ENCODE data around the gene MAD2L1BP.
A peak's percentile ranks its signal among the peaks of the same experiment; 100 is the strongest.

MAD2L1BP gene

DNA sequence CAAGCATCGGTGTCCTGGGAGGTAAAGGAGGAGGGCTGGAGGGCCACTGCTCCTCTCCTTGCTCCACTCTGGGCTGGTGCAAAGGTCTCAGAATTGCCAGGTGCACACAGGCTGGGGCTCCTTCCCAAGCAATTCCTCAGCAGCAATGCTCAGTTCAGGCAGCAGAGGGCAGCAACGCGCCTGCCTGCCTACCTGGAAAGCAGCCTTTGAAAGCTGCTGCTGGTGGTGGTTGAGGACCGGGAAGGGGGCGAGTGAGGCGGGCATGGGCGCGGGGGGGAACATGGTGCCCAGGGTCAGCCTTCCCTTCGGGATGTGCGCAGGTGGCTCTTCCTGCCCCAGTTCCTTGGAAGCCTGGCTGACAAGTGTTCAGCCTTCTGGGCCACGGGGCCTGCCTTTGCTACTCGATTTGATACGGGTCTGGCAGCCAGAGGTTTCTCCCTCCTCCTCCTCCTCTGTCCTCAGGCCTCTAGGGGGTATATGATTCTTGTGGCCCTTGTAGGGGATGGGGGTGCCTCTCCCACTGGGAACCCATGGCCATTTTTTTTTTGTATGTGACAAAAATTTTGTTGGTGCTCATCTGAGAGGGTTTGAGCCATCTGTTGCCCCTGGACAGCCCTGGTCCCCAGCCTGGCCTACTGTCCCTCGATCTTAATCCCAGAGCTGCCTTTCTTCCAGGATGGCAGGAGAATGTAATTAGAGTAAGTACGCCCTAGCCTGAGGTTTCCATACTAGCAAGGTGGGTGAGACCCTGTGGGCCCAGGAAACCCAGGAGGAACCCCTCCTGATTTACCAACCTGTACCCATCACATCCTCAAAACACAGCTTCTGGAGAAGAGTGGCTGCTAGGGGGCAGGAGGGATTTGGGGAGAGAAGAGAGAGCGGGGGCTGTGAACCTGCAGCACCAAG lies 31.9 kb downstream of the MAD2L1BP start:
- H3K4me3 ChIP-seq (replicated peaks; ENCODE audit: low read depth, low read length), result no peak overlapping the region
- TF ChIP-seq, protein P1, sequence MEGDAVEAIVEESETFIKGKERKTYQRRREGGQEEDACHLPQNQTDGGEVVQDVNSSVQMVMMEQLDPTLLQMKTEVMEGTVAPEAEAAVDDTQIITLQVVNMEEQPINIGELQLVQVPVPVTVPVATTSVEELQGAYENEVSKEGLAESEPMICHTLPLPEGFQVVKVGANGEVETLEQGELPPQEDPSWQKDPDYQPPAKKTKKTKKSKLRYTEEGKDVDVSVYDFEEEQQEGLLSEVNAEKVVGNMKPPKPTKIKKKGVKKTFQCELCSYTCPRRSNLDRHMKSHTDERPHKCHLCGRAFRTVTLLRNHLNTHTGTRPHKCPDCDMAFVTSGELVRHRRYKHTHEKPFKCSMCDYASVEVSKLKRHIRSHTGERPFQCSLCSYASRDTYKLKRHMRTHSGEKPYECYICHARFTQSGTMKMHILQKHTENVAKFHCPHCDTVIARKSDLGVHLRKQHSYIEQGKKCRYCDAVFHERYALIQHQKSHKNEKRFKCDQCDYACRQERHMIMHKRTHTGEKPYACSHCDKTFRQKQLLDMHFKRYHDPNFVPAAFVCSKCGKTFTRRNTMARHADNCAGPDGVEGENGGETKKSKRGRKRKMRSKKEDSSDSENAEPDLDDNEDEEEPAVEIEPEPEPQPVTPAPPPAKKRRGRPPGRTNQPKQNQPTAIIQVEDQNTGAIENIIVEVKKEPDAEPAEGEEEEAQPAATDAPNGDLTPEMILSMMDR (IDR thresholded peaks at IDR 0.05; ENCODE audit: low read depth, low read length, missing control alignments), result peak; percentile 95
- DNase-seq (ENCODE audit: extremely low read depth, low read depth), result peak; percentile 27

DNA sequence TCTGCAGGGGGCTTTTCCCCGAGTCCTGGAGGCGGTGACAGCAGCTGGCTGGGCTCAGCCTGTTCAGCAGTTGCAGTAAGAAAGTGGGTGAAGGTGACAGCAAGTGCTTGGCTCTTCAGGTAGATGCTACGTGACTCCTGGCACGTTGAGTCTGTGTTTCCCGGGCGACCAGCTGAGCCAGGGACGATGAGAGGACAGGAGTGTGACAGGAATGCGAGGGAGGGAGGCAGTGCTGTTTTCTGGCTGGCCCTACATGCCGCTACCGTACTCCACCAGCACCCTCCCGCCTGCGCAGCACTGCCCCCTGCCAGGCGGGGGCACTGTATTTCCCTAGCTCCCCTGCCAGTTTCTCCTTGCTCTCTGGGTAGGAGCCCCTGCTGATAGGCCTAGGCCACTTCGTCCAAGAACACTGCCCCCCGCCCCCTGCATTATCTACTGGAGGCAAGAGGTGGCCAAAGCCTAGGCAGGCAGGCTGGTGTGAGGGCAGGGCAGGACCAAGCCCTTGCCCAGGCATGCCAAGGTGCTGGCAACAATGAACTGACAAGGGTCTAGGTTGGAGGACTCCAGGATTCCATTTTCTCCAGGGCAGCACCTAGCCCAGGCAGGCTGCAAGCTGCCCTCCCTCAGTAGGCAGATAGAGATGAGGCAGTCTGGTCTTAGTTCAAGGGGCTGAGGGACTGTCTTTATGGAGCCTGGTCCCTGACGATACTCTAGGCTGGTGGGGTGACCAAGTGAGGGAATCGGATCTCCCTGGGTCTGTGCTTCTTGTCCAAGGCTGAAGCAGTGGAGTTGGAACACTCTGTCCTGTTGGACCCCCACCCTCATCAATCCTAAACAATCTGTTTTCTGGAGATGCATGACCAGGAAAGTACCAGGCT lies 32.8 kb downstream of the MAD2L1BP start:
- DNase-seq (ENCODE audit: extremely low read depth, low read depth), result peak; percentile 24
- no peak overlapping the region for H3K4me3 ChIP-seq (replicated peaks; ENCODE audit: low read depth, low read length)
- TF ChIP-seq, protein P1 (IDR thresholded peaks at IDR 0.05; ENCODE audit: low read depth, low read length, missing control alignments), result peak; percentile 64

DNA sequence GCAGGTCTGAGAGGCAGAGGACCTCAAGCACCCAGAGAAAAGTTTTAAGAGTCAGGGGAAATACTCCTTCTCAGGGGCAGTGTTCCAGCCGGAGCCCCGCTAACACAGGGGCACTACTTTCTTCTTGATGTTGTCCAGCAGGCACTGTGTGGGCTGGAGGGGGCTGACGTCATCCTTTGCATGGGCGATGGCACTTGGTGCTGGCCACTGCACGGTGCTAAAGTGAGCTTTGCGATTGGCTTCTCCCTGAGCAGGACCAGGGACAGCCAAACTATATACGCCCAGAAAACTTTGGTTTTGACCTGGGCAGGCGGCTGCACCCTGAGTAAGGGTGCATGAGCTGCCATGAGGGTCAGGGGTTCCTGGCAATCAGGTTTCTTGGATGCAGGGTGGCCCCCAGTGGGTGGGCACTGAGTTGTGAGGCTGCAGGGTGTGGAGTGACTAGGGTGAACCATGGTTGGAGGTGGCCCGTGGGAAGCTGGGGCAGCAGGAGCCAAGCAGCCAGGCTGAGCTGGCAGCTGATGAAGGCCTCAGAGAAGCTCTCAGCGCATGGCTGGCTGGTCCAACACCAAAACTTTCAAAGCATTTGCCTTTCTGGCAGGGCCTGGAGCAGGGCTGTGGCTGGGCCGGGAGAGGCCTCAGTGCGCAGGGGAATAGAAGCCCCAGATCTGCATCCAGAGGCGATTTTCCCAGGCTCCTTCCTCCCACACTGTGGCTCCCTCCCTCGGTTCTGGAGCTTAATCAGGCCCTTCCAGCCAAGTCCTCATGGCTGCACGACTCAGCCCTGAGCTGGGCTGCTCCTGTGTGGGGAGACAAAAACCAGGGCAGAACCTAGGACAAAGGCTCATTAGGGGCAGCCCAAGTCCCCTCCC lies 33.6 kb downstream of the MAD2L1BP start:
- H3K4me3 ChIP-seq (replicated peaks; ENCODE audit: low read depth, low read length), result no peak overlapping the region
- TF ChIP-seq, protein P1 (IDR thresholded peaks at IDR 0.05; ENCODE audit: low read depth, low read length, missing control alignments), result no peak
- DNase-seq (ENCODE audit: extremely low read depth, low read depth), result no peak

DNA sequence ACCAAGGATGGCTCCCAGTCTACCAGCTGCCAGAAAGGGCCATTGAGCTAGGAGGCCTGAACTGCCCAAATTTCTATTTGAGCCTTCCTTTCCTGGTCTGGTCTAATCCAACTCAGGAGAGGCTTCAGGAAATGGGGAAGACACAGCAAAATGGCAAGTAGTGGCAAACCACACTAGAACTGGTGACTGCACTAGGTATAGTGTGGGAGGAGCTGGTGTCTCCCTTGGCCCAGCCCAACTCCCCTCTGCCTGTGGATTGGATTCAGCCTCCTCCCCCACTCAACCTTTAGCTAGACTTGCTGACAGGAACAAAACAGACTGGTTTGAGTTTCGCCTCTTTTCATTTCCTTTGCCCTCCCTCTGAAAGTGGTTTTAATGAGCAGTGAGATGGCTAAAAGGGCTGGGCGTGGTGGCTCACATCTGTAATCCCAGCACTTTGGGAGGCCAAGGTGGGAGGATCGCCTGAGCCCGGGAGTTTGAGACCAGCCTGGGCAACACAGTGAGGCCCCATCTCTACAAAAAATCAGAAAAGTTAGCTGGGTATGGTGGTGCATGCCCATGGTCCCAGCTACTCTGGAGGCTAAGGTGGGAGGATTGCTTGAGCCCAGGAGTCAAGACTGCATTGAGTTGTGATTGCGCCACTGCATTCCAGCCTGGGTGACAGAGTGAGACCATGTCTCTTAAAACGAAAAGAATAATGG lies 34.4 kb downstream of the MAD2L1BP start:
- TF ChIP-seq, protein P1 (IDR thresholded peaks at IDR 0.05; ENCODE audit: low read depth, low read length, missing control alignments), result no peak
- DNase-seq (ENCODE audit: extremely low read depth, low read depth), result no peak
- H3K4me3 ChIP-seq (replicated peaks; ENCODE audit: low read depth, low read length), result no peak overlapping the region

DNA sequence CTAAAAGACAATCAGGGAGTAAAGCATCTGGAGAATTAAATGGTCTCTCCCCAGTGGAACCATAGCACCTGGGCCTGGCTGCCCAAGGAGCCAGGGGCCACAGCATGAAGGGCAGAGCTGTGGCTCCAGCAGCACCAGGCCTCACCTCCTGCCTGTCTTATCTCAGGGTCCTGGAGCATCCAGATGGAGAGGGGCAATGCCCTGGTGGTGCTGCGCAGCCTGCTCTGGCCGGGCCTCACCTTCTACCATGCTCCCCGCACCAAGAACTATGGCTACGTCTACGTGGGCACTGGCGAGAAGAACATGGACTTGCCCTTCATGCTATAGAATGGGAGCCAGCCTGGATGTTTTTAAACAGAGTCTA lies 35.0 kb downstream of the MAD2L1BP start:
- H3K4me3 ChIP-seq (replicated peaks; ENCODE audit: low read depth, low read length), result no peak overlapping the region
- TF ChIP-seq, protein P1 (IDR thresholded peaks at IDR 0.05; ENCODE audit: low read depth, low read length, missing control alignments), result no peak
- no peak for DNase-seq (ENCODE audit: extremely low read depth, low read depth)
